Measurements from ENCODE around the gene SHB. TPM values are rescaled to one million over a fixed set of nuclear protein-coding genes. Genes with fewer than 3 reads are reported as not detected.

Gene SHB
- total RNA-seq, 1 experiment from 2014 or later, result 23.8 TPM

DNA sequence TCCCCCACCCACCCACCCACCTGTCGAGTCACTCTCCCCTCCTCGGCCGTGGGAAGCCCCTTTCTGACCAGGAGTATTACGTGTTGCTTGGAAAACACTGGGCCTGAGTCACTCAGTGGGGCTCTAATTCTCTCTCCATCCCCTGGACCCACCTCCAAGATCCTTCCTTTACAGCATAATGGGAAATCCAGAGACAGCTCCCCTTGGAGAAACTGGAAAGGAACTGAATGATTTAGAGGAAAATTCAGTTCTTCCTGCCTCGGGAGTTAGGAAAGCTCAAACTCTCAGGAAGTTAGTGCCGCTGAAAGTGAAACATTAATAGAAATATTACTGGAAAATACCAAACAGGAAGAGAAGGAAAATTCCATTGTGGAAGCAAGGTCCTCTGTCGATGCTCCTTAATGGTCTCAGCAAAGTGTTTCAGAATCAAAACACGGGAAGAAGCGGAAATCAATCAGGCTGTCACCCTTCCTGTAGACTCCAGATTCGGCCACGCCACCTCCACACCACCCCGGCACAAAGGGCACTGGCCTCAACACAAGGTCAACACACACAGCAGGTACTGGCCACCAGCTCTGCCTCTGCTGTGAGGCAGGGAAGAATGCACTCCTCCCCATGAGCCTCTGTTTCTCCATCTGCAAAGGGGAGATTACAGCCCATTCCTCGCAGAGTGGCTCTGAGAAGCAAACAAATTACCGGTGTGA, 9.6 kb downstream of the SHB start:
- Histone ChIP-seq H3F3A (ENCODE audit: insufficient read depth, low read depth) (peaks cover 7% of the 10 kb centered on the region), H3K4me3 (no peak overlapping the region), H3K36me3 (ENCODE audit: low read depth) (0 out of 2 replicates have a peak, but pooled peaks cover 8% of the 10 kb centered on the region), H3K4me1 (replicated peaks; ENCODE audit: insufficient read depth) (peaks cover 35% of the 10 kb centered on the region), H3K27me3 (ENCODE audit: insufficient read depth, low read depth) (no peaks in the 10 kb centered on the region), H3K79me2 (ENCODE audit: low read depth) (peaks cover 99% of the 10 kb centered on the region), H3K9me2 (ENCODE audit: insufficient read depth) (no peaks in the 10 kb centered on the region), H3K27ac (no peak overlapping the region), H3K9me3 (ENCODE audit: insufficient read depth, low read depth) (no peaks in the 10 kb centered on the region), H4K20me1 (ENCODE audit: insufficient read depth) (peaks cover 38% of the 10 kb centered on the region), H3K4me2 (no peak overlapping the region), H2AFZ (no peak overlapping the region)
- ChIA-PET POLR2A (ENCODE audit: unreplicated experiment) (no interaction called here), CTCF (interaction anchor here (0.5 kb wide), 1 partner anchor 56 kb away, joined by 3 read pairs; no protein-coding TSS in a partner anchor)
- no peak for DNase-seq
- TF ChIP-seq, protein P1, sequence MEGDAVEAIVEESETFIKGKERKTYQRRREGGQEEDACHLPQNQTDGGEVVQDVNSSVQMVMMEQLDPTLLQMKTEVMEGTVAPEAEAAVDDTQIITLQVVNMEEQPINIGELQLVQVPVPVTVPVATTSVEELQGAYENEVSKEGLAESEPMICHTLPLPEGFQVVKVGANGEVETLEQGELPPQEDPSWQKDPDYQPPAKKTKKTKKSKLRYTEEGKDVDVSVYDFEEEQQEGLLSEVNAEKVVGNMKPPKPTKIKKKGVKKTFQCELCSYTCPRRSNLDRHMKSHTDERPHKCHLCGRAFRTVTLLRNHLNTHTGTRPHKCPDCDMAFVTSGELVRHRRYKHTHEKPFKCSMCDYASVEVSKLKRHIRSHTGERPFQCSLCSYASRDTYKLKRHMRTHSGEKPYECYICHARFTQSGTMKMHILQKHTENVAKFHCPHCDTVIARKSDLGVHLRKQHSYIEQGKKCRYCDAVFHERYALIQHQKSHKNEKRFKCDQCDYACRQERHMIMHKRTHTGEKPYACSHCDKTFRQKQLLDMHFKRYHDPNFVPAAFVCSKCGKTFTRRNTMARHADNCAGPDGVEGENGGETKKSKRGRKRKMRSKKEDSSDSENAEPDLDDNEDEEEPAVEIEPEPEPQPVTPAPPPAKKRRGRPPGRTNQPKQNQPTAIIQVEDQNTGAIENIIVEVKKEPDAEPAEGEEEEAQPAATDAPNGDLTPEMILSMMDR (conservative IDR thresholded peaks at IDR 0.05), result no peak
- TF ChIP-seq EZH2 (IDR thresholded peaks at IDR 0.05; ENCODE audit: low read depth), result no peak
- BruUV-seq (replicated peaks), result no TSS peak
- intact Hi-C loops (cut with micrococcal nuclease; ENCODE audit: unreplicated experiment), result no loop called here

DNA sequence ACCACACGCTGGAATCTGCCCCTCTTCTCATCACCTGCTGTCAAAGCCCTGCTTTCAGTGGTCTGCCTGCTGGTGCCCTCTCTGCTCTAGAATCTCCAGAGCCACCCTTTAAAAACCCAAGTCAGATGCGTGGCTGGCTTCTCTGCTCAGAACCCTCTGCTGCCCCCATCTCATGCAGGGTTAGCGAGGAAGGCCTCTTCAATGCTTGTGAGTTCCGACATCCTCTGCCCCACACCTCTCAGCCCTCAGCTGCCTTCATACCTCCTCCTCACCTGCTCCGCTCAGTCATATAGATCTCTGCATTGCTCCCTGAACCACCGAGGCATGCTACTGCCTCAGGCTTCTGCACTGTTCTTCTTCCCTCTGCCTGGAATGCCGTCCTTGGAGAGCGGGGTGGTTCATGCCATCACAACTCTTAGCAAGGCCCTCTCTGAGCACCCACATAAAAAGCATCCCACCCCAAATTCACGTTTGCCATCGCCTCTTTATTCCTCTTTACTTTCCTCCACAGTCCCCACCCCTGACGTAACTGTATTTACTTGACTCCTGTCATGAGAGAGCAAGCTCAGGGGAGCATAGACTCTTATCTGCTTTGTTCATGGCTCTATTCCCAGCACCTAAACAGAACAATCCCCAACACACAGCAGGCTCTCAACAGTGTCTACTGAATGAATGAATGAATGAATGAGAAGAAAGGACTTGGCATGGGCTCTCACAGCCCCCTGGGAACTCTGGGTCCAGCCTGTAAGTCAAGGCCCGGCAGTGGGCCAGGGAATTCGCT, 10.4 kb downstream of the SHB start:
- H3K9me3 ChIP-seq (ENCODE audit: insufficient read depth, low read depth), result no peaks in the 10 kb centered on the region
- TF ChIP-seq, protein P1 (conservative IDR thresholded peaks at IDR 0.05), result no peak
- no peak for TF ChIP-seq EZH2 (IDR thresholded peaks at IDR 0.05; ENCODE audit: low read depth)
- CTCF ChIA-PET, result interaction anchor here (0.5 kb wide), 1 partner anchor 56 kb away, joined by 3 read pairs; no protein-coding TSS in a partner anchor
- H3K4me1 ChIP-seq (replicated peaks; ENCODE audit: insufficient read depth), result peaks cover 27% of the 10 kb centered on the region
- no TSS peak for BruUV-seq (replicated peaks)
- H3K79me2 ChIP-seq (ENCODE audit: low read depth), result peaks cover 99% of the 10 kb centered on the region
- peaks cover 31% of the 10 kb centered on the region for H4K20me1 ChIP-seq (ENCODE audit: insufficient read depth)
- no peak overlapping the region for H3K27ac ChIP-seq
- POLR2A ChIA-PET (ENCODE audit: unreplicated experiment), result no interaction called here
- H2AFZ ChIP-seq, result no peak overlapping the region
- DNase-seq, result no peak
- no peaks in the 10 kb centered on the region for H3K9me2 ChIP-seq (ENCODE audit: insufficient read depth)
- H3F3A ChIP-seq (ENCODE audit: insufficient read depth, low read depth), result peaks cover 7% of the 10 kb centered on the region
- no peaks in the 10 kb centered on the region for H3K27me3 ChIP-seq (ENCODE audit: insufficient read depth, low read depth)
- 0 out of 2 replicates have a peak, but pooled peaks cover 8% of the 10 kb centered on the region for H3K36me3 ChIP-seq (ENCODE audit: low read depth)
- H3K4me2 ChIP-seq, result no peak overlapping the region
- intact Hi-C loops (cut with micrococcal nuclease; ENCODE audit: unreplicated experiment), result no loop called here
- H3K4me3 ChIP-seq, result no peak overlapping the region

DNA sequence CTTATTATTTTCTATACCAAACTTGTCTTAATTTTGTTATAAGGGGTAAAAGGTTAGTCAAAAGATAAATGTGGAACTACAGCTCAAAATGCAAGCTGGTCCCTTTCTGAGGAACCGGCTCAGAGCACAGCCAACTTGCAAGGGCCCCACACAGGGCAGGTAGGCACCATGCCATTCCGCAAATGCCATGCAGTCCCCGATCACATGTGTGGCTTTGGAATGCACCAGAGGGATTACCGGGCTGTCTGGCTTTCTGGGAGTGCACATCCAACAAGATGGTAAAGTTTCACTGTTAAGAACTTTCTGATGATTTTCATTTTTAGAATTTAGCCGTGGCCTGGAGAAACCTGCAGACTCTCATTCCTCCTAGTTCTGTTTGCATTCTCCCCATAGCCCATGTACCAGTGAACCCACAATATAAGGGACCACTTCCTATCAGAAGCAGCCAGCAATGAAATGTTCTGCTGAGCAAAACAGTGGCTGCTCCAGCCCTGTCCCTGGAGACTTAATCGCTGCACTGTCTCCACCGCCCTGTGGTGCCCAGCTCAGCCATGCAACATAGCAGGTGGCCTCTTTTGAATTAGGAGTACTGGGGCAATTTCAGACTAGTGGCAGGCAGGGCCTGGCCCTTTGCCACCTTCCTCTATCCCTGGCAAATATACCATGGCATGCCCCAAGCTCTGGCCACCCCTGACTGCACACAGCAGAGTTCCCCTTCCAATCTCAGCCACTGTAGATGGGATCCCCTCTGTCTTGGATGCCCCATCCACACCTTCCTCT, 11.4 kb downstream of the SHB start:
- ChIA-PET POLR2A (ENCODE audit: unreplicated experiment) (no interaction called here), CTCF (no interaction called here)
- no TSS peak for BruUV-seq (replicated peaks)
- H3K9me3 ChIP-seq (ENCODE audit: insufficient read depth, low read depth), result no peaks in the 10 kb centered on the region
- H3K27me3 ChIP-seq (ENCODE audit: insufficient read depth, low read depth), result no peaks in the 10 kb centered on the region
- no peak for DNase-seq
- no peak overlapping the region for H3K4me3 ChIP-seq
- no peak overlapping the region for H3K27ac ChIP-seq
- peaks cover 99% of the 10 kb centered on the region for H3K79me2 ChIP-seq (ENCODE audit: low read depth)
- no peak overlapping the region for H2AFZ ChIP-seq
- H3K36me3 ChIP-seq (ENCODE audit: low read depth), result 0 out of 2 replicates have a peak, but pooled peaks cover 4% of the 10 kb centered on the region
- no peak overlapping the region for H3K4me2 ChIP-seq
- intact Hi-C loops (cut with micrococcal nuclease; ENCODE audit: unreplicated experiment), result no loop called here
- no peak for TF ChIP-seq EZH2 (IDR thresholded peaks at IDR 0.05; ENCODE audit: low read depth)
- TF ChIP-seq, protein P1 (conservative IDR thresholded peaks at IDR 0.05), result no peak
- peaks cover 4% of the 10 kb centered on the region; the same call in 1 of the 2 replicates for H3F3A ChIP-seq (ENCODE audit: insufficient read depth, low read depth)
- peaks cover 23% of the 10 kb centered on the region for H3K4me1 ChIP-seq (replicated peaks; ENCODE audit: insufficient read depth)
- H3K9me2 ChIP-seq (ENCODE audit: insufficient read depth), result no peaks in the 10 kb centered on the region
- H4K20me1 ChIP-seq (ENCODE audit: insufficient read depth), result peaks cover 23% of the 10 kb centered on the region
